SK-N-SH (cell line): ENCODE measurements around the gene TMSB4Y.

Experiments used
- POLR2AphosphoS5 ChIP-seq: IDR thresholded peaks from 2 replicates; pipeline ENCODE4 v1.6.1; 2012; ENCODE audit warnings: low read depth, low read length
- TAF1 ChIP-seq: IDR thresholded peaks from 2 replicates; pipeline ENCODE4 v1.6.1; 2012; ENCODE audit warnings: low read depth, mild to moderate bottlenecking, low read length, moderate library complexity, borderline replicate concordance
- TF ChIP-seq, protein P1 (sequence below): fragments of 200-600 bp; sonication (generic); IDR thresholded peaks from 2 replicates; pipeline ENCODE4 v1.6.1; 2017; ENCODE audit warnings: antibody characterized with exemption, mild to moderate bottlenecking, moderate library complexity
- TF ChIP-seq, protein P2 (sequence below): IDR thresholded peaks from 2 replicates; pipeline ENCODE4 v1.4.0; 2012; ENCODE audit warnings: low read depth

DNA sequence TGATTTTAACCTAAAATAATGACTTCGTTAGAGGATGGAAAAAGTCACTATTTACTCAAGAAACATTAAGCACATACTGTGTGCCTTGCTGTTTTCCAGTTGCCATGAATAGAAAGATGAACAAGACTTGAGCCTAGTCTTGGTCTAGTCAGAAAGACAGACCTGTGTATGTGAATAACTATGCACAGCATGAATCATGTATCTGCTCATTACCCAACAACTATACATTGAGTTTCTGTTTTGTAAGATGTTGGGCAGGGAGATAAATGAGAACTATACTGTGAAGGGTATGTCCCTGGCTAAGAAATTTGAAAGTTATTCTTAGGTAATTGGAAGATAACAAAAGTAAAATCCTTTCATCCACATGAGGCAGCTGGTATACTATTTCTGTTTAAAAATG lies 4.3 kb downstream of the TMSB4Y start:
- TF ChIP-seq, protein P1, sequence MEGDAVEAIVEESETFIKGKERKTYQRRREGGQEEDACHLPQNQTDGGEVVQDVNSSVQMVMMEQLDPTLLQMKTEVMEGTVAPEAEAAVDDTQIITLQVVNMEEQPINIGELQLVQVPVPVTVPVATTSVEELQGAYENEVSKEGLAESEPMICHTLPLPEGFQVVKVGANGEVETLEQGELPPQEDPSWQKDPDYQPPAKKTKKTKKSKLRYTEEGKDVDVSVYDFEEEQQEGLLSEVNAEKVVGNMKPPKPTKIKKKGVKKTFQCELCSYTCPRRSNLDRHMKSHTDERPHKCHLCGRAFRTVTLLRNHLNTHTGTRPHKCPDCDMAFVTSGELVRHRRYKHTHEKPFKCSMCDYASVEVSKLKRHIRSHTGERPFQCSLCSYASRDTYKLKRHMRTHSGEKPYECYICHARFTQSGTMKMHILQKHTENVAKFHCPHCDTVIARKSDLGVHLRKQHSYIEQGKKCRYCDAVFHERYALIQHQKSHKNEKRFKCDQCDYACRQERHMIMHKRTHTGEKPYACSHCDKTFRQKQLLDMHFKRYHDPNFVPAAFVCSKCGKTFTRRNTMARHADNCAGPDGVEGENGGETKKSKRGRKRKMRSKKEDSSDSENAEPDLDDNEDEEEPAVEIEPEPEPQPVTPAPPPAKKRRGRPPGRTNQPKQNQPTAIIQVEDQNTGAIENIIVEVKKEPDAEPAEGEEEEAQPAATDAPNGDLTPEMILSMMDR: no peak
- TF ChIP-seq TAF1 (no peak), POLR2AphosphoS5 (no peak)
- TF ChIP-seq, protein P2, sequence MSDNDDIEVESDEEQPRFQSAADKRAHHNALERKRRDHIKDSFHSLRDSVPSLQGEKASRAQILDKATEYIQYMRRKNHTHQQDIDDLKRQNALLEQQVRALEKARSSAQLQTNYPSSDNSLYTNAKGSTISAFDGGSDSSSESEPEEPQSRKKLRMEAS: no peak
